ENCODE data around the gene MSANTD4. TPM values are rescaled to one million over a fixed set of nuclear protein-coding genes. Genes with fewer than 3 reads are reported as not detected.

The MSANTD4 gene
- total RNA-seq, result 22.2 and 28.1 TPM in 2 replicates

GRCh38 chr11:106021967-106022794, at the start of gene MSANTD4:
Gene MSANTD4 (minus strand): TSS chr11:106022240. CDS start chr11:106010917, 11,323 bp downstream.

Other genes with a start within 250 kb of the MSANTD4 start
- 3.6 and 4.4 TPM in 2 replicates for gene KBTBD3, start 55.1 kb upstream of the MSANTD4 start, total RNA-seq
- gene AASDHPPT, start 55.4 kb upstream of the MSANTD4 start, total RNA-seq, result 50.6 and 60.5 TPM in 2 replicates